Activated CD4-positive, alpha-beta T cell treated with anti-CD3 and anti-CD28 coated beads for 1 hour (primary cell): ENCODE results near the gene NFATC4.
"Not testable (repeated sequence)": the region's sequence is repeated elsewhere in the genome, so short reads cannot be mapped to it uniquely, and the experiment has no call there.

Source experiments
- DNase-seq: peaks from one replicate; pipeline ENCODE4 v3.0.0-alpha.2; 2020

NFATC4 gene

DNA sequence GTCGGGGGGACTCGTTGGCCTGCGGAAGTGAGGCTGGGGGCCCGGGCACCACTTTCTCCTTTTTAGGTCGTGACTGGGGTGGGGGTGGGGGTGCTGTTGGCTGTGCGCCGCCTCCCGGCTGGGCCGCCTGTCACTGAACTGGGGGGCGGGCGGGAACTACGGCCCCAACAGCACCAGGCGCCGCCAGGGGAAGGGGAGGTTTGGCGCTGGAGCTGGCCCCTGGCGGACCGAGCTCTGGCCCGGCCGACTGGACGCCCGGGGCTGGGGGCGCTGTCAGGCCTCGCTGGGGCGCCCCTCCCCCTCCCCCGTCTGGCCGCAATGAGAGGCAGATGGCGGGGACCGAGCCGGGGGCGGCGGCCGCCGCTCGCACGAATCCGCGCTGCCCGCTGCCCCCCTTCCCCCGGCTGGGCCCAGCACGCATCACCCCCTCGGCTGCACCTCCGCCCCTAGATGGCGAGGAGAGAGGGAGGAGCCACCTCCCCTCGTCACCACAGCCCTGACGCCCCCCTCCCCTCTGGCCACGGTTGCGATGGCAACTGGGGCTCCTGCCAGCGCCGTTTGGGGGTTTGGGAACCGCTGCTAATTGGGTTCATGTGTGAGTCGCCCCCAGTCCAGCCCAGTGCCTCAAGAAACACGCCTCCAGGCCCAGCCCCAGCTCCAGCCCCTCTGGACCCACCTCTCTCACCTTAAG is 723 bp downstream of the NFATC4 start:
- DNase-seq: no peak

- no peak for DNase-seq
These were observed 1.5 kb downstream of the NFATC4 start for GRCh38 chr14:24369463-24369862.

DNA sequence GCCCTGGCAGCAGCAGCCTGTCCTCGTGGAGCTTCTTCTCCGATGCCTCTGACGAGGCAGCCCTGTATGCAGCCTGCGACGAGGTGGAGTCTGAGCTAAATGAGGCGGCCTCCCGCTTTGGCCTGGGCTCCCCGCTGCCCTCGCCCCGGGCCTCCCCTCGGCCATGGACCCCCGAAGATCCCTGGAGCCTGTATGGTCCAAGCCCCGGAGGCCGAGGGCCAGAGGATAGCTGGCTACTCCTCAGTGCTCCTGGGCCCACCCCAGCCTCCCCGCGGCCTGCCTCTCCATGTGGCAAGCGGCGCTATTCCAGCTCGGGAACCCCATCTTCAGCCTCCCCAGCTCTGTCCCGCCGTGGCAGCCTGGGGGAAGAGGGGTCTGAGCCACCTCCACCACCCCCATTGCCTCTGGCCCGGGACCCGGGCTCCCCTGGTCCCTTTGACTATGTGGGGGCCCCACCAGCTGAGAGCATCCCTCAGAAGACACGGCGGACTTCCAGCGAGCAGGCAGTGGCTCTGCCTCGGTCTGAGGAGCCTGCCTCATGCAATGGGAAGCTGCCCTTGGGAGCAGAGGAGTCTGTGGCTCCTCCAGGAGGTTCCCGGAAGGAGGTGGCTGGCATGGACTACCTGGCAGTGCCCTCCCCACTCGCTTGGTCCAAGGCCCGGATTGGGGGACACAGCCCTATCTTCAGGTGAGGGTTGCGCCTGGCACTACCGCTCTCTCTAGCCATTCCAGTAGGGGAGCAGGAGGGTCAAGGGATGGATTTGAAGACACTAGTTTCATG is 2.1 kb downstream of the NFATC4 start:
- no peak for DNase-seq

- no peak for DNase-seq
These were observed 2.8 kb downstream of the NFATC4 start for GRCh38 chr14:24370748-24371147.

GRCh38 chr14:24371605-24372004 is 3.6 kb downstream of the NFATC4 start:
- not testable (repeated sequence) for DNase-seq

GRCh38 chr14:24372701-24373416 is 4.9 kb downstream of the NFATC4 start:
- DNase-seq: no peak

- DNase-seq: no peak
These were observed 8.6 kb downstream of the NFATC4 start for GRCh38 chr14:24376448-24377070.

- DNase-seq: no peak
These were observed 9.1 kb downstream of the NFATC4 start for GRCh38 chr14:24377126-24377525.

DNA sequence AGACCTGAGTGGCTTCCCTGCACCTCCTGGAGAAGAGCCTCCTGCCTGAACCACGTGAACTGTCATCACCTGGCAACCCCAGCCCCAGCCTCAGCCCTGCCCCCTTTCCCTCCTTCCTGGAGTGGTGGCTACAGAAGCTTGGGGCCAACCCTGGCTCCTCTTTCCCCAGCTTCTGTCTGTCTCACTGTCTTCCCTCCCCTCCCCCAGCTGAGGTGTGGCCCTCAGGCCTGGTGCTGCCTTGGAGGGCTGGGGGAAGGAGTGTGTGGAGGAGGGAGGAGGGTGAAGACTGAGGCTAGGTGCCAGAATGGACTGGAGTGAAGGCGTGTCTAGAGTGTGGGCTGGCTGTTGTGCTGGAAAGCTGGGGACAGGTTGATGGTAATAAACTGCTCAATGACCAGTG is 9.7 kb downstream of the NFATC4 start:
- no peak for DNase-seq

GRCh38 chr14:24378327-24378726 is 10.3 kb downstream of the NFATC4 start:
- DNase-seq: no peak

GRCh38 chr14:24378981-24379906 is 11.3 kb downstream of the NFATC4 start:
- no peak for DNase-seq

DNA sequence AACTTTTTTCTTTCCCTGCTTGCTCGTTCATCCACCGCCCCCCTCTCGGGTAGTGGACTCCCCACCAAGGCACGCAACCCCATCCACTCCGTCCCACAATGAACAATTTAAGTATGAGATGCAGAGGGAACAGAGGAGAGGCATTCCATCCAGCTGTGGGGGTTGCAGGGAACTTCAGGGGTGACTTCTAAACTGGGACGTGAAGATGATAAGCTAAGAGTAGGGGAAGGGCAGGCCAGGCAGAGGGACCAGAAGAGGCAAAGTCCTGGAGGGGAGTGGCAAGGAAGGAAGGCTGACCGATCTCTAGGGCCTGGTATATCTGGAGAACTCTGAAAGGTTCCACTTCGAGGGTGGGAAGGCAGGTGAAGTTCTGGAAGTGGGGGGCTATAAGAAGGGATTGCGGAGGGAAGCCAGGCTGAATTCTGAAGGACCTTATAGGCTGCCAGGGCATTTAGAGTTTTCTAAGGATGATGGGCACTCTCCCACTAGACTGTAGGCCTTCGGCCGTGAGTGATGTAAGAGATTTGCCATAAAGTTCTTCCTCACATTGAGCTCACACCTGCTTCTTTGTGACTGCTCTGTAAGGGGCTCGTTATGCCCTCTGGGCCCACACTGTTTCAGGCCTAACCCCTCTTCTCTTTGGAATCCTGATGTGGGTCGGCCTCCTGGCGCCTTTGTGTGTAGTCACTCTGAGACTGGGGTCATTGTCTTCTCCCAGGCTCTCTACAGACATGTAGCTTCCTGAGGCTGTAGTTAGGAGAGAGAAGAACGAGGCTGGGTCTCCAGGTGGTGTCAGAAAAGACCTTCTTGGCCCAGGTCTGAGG is 12.1 kb downstream of the NFATC4 start:
- DNase-seq: no peak

GRCh38 chr14:24381363-24382063 is 13.5 kb downstream of the NFATC4 start:
- no peak for DNase-seq

DNA sequence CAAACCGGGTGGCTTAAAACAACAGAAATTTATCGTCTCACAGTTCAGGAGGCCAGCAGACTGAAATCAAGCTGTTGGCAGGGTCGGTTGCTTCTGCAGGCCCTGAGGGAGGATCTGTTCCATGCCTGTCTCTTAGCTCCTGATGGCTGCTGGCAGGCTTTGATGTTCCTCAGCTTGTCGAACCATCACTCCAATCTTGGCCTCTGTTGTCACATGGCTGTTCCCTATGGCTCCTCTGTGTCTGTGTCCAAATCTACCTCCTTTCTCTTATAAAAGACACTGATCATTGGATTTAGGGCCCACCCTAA is 14.0 kb downstream of the NFATC4 start:
- no peak for DNase-seq

GRCh38 chr14:24384169-24384568 is 16.2 kb downstream of the NFATC4 start:
- DNase-seq: no peak

GRCh38 chr14:24385524-24385923 is 17.5 kb downstream of the NFATC4 start:
- no peak for DNase-seq

DNA sequence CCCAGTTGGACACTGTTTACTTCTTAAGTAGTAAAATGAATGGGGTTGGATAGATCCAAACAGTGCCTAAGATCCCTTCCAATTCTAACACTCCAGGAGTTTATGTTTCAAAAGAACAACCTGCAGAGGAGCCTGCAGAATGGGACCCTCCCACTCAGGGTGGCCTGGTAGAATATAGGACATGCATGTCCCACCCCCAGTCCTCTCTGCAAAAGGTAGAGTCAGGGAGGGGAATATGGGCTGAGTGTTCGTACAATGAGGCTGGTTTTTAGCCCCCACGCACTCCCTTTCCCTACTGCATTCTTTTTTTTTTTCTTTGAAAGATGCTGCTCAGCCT is 19.0 kb downstream of the NFATC4 start:
- DNase-seq: no peak

DNA sequence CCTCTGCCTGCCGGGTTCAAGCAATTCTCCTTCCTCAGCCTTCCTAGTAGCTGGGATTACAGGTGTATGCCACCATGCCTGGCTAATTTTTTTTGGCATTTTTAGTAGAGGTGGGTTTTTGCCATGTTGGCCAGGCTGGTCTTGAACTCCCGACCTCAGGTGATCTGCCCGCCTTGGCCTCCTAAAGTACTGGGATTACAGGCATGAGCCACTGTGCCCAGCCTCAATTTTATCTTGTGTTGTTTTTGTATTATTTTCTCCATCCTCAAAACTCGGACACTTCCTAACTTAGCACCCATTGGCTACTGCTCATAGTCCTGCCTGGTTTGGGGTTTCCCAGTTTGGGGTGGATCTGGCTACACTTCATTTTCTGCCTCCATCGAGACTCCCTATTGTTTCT is 19.6 kb downstream of the NFATC4 start:
- not testable (repeated sequence) for DNase-seq

GRCh38 chr14:24388474-24389179 is 20.6 kb downstream of the NFATC4 start:
- DNase-seq: no peak

DNA sequence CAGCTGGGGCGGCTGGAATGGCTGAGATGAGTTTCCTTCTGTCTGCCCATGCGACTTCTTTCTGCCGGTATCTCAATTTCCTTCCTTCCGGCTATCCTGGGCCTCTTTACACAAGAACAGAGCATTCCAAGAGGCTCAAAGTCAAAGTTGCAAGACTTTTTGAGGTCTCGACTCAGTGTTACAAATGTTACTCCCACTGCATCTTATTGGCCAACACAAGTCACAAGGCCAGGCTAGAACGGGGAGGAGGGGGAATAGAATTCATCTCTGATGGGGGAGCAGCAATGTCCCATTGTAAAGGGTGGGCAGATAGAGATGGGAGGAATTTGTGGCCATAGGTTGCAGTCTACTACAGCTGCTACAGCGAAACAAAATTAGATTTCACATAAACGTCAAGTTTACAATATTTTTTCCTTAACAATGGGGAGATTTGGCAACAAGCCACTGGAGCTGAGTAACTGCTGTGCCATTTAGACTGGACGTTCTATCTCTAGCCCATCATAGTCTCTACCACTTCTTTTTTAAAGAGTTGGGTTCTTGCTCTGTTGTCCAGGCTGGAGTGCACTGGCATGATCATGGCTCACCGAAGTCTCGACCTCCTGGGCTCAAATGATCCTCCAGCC is 21.4 kb downstream of the NFATC4 start:
- no peak for DNase-seq
